H4 (cell line): ENCODE results near the gene LARGE2. TPM values are rescaled to one million over a fixed set of nuclear protein-coding genes. Genes with fewer than 3 reads are reported as not detected.
"Not testable (repeated sequence)": the region's sequence is repeated elsewhere in the genome, so short reads cannot be mapped to it uniquely, and the experiment has no call there.

ENCODE experiments used
- DNase-seq: peaks from one replicate; pipeline ENCODE4 v3.0.0-alpha.2; 2015; ENCODE audit warnings: low spot score
- total RNA-seq: library from RNA; depleted of rRNA; stranded (reverse); fragments of >200 nt; shearing (Covaris generic); gene quantifications from 2 replicates; pipeline ENCODE4 v1.2.3, GENCODE V29; 2014

Gene LARGE2
- total RNA-seq, 1 experiment from 2014 or later: not detected

- DNase-seq: no peak
These were observed 26.8 kb upstream of the LARGE2 start for GRCh38 chr11:45895553-45896259.

GRCh38 chr11:45896422-45896984 is 26.0 kb upstream of the LARGE2 start:
- peak; percentile 35 for DNase-seq

DNA sequence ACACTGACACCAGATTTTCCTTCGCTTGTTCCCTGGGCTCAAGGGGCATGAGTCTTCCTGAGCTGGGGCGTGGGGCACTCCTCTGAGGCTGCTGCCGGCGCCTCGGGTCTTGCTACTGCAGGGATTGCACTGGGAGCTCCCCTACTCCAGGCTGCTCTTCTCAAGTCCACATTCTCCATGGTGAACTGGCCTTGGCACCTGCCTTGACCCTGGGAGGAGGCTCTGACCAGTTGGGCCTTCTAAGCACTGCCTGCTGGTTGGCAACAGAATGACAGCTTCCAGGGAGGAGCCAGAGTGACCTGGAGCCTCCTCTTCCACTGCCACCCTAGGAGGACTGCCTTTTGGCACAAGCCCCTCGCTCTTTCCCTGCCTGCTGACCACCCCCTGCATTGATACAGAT is 24.9 kb upstream of the LARGE2 start:
- no peak for DNase-seq

DNA sequence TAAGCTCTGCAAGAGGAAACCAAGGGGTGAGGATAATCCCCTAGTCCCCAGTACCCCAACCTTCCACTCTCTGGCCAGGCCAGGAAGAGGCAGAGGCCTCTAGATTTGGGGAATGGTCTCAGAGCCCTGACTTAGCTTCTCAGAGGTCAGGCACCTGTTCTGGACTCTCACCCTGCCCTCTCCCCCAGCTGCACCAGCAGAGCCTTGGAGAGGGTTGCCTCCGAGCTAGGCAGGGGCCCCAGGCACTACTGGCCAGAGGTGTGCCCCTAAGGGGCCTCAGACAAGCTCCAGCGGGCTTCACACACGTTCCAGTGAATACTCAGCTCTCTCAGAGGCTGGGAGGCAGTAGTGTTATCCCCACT is 23.4 kb upstream of the LARGE2 start:
- no peak for DNase-seq

DNA sequence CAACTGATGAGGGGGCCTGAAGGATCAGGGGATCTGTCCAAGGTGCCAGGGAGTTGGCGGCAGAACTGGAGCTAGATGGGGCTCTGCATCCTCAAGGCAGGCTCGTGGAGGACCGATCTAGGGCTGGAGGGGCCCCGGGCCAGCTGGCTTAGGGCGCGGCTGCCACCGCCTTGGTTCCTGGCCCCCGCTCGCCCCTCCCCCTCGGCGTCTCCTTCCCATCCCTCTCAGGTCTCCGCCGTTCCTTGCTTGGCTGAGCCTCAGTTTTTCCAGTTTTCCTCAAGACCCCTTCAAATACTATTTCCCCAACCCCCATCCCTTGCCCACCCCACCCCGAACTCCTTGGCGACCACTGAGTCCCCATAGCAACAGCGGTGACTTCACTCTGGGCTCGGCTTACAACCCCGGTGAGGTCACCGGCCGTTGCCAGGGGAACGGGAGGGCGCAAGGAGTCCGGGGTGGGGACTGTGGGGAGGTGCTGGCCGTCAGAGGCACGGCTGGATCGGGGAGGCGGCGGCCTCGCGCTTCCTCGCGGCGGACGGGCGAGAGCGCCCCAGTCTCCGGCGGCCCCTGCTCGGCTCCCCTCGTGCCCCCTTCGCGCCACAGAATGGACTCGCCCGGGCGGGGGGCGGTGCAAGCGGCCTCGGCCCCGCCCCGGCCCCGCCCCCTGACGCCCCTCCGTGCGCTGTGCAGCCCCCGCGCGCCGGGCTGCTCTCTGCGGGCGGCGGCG is 22.8 kb upstream of the LARGE2 start:
- peak; percentile 92 for DNase-seq

DNA sequence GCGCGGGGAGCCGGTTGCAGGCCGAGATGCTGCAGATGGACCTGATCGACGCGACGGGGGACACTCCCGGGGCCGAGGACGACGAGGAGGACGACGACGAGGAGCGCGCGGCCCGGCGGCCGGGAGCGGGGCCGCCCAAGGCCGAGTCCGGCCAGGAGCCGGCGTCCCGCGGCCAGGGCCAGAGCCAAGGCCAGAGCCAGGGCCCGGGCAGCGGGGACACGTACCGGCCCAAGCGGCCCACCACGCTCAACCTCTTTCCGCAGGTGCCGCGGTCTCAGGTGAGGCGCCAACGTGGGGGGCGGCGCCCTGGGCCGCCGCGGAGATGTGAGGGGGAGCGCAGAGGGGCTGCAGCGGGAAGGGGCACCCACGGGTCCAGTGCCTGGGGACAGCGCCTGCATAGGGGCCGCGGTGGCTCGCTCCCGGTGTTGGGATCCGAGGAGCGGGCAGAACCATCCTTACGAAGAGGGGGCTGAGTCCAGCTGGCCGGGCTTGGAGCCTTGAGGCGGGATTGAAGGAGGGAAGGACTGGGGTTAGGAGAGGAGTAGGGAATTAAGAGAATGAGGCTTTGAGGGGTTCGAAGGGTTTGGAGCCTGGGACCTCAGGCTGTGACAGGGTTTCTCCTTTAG is 22.2 kb upstream of the LARGE2 start:
- DNase-seq: not testable (repeated sequence)

GRCh38 chr11:45900916-45901617 is 21.4 kb upstream of the LARGE2 start:
- no peak for DNase-seq

GRCh38 chr11:45901626-45902025 is 20.8 kb upstream of the LARGE2 start:
- no peak for DNase-seq

DNA sequence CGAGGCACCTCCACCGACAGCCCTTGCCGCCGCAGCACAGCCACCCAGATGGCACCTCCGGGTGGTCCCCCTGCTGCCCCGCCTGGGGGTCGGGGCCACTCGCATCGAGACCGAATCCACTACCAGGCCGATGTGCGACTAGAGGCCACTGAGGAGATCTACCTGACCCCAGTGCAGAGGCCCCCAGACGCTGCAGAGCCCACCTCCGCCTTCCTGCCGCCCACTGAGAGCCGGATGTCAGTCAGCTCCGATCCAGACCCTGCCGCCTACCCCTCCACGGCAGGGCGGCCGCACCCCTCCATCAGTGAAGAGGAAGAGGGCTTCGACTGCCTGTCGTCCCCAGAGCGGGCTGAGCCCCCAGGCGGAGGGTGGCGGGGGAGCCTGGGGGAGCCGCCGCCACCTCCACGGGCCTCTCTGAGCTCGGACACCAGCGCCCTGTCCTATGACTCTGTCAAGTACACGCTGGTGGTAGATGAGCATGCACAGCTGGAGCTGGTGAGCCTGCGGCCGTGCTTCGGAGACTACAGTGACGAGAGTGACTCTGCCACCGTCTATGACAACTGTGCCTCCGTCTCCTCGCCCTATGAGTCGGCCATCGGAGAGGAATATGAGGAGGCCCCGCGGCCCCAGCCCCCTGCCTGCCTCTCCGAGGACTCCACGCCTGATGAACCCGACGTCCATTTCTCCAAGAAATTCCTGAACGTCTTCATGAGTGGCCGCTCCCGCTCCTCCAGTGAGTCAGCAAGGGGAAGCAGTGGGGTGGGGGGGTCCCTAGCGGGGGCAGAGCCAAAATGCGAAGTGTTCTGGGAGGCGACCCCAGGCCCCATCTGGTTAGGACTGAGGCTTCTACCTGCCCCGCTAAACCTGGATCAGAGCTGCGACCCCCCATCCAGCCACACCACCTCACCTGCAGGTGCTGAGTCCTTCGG is 19.7 kb upstream of the LARGE2 start:
- no peak for DNase-seq

GRCh38 chr11:45904309-45904915 is 18.0 kb upstream of the LARGE2 start:
- DNase-seq: no peak

DNA sequence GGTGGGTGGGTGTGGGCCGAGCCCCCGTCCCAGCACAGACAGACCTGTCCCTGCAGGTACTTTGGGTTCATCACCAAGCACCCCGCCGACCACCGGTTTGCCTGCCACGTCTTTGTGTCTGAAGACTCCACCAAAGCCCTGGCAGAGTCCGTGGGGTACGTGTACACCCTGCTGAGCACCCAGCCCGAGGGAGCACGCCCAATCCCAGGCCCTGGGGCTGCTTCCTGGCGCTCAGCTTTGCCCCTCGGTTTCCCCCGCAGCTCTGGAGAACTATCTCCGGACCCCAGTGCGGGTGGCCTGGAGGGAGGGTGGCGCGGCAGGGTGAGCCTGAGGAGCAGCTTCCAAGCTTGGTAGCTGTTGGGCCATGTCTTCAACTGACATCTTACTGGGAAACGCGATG is 17.4 kb upstream of the LARGE2 start:
- DNase-seq: no peak

DNA sequence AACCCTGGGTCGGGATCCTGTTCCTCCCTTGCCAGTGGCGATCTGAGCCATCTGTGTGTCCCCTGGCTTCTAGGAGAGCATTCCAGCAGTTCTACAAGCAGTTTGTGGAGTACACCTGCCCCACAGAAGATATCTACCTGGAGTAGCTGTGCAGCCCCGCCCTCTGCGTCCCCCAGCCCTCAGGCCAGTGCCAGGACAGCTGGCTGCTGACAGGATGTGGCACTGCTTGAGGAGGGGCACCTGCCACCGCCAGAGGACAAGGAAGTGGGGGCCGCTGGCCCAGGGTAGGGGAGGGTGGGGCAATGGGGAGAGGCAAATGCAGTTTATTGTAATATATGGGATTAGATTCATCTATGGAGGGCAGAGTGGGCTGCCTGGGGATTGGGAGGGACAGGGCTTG is 16.9 kb upstream of the LARGE2 start:
- DNase-seq: not testable (repeated sequence)

DNA sequence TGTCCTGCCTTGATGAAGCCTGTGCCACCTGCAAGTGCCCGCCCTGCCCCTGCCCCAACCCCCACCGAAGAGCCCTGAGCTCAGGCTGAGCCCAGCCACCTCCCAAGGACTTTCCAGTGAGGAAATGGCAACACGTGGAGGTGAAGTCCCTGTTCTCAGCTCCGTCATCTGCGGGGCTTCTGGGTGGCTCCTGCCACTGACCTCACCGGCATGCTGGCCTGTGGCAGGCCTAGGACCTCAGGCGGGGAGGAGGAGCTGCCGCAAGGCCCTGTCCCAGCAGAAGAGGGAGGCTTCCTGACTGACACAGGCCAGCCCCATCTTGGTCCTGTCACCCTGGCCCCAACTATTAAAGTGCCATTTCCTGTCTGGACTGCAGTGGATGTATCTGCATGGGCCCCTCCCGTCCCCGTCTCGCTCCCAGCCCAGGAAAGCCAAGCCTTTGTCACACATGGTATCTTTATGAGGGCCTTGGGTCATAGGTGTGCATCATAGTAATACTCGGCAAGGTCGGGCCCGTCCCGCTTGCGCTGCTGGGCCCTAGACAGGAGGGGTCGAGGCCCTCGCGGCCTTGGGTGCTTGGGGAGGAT is 16.3 kb upstream of the LARGE2 start:
- no peak for DNase-seq

DNA sequence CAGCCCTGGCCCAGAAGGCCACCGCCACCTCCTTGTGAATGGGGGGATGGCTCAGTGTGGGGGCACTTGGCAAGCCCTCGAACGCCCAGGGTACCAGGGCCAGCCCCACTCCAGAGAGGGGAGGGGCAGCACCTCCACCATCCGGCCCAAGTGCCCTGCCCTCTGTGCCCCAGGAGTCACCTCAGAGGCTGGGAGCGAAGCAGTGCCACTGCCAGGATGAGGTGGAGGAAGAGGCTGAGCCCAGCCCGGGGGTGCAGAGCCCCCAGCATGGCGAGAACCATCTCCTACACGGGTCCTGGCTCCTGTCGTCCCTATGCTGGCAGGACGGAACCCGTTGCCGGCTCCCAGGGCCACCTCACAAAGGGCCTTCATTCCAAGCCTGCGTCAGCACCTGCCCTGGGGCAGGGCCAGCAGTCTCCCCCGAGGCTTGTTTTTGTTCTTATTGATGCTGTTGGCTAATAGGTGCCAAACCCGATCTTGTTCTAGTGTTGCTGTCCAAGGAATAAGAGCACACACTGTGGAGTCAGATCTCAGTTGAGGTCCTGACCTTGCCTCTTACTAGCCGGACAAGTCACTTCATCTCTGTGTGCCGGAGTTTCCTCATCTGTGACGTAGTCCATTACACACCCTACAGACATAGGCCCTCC is 15.4 kb upstream of the LARGE2 start, which contains the start of gene FREY1:
FREY1 (minus strand) TSS at position 307 of the 647 bp plus-strand sequence; CDS start at position 281, 26 bp downstream.
- no peak for DNase-seq

- no peak for DNase-seq
These were observed 14.5 kb upstream of the LARGE2 start for GRCh38 chr11:45907911-45908370.

GRCh38 chr11:45909594-45910475 is 12.6 kb upstream of the LARGE2 start:
- DNase-seq: no peak

DNA sequence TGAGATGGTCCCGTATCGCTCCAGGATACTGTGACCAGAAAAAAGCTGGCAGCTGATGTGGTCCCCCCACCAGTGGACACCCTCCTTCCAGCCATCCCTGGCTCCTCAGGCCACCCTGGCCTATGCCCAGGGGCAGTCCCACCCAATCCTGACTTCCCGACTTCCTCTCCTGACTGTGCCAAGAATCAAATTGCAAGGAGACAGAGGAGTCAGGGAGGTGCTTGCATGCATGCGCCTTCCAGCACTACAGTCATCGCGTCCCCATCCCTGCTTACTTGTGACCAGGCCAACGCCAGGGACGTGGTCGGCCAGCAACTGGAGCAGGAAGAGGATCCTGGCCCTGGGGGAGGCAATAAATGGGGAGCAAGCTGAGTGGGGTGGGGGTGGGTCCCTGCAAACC is 11.8 kb upstream of the LARGE2 start:
- no peak for DNase-seq

DNA sequence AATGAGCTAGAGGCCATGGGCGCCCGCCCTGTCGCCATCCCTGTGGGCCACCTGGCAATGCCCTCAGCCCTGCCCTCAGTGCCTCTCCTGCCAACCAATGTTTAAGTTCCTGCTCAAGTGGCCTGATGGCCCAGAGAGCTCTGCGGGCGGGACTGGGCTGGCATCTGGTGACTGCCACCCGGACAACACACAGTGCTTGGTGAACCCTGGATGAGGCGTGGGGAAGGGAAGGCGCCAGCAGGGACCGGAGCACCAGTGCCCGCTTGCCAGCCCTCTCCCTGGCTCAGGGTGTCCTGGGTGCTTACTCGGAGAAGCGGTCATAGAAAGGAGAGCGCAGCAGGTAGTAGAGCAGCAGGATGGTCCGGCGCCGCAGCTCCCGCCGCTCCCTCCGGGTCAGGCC is 8.9 kb upstream of the LARGE2 start:
- DNase-seq: no peak
